ENCODE measurements around the gene COX7A1. TPM values are rescaled to one million over a fixed set of nuclear protein-coding genes. Genes with fewer than 3 reads are reported as not detected.
A peak's percentile ranks its signal among the peaks of the same experiment; 100 is the strongest.

COX7A1 gene
- total RNA-seq, 1 donor from 2014 or later = 33.1 TPM

DNA sequence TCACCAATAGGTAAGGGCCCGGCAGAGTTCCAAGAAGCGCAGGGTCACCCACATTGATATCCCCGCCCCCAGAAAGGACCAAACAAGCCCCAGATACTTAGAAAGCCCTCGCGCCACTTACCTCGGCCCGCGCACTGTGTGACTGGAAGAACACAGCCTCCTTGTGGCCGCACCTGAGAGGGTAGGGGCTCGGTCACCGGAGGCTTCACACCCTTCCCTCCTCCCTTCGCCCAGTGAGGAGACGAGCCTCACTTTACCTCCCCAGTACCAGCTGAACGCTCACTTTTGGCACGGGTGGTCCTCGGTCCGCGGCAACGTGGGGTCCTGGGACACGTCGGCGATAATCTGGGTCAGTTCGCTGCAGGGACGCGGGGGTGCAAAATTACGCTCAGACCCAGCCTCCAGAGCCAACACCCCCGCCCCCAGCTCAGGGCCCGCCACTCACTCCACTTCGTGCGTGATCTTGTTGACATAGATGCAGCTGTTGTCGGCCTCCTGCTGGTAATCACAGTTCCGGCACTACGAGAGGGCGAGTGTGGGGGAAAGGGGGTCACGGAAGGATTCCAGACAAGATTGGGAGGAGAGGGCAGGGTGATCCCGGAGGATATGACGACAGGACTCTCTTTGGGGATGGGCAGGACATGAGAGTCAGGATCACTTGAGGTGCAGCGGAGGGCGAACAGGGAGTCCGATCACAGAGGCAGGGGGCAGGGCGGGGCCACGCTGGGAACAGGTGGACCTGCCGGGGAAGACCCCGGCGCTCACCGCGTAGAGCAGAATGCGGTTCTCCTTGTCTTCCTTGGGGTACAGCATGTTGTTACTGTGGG, 38.1 kb downstream of the COX7A1 start:
- Histone ChIP-seq H3K4me3 (peak overlapping the region; percentile 91 to 93), H3K9me3 (no peaks in the 10 kb centered on the region), H3K27ac (peak overlapping the region; percentile 87), H3K4me1 (peaks cover 34% of the 10 kb centered on the region), H3K27me3 (no peaks in the 10 kb centered on the region), H3K36me3 (peaks cover 0 to 35% of the 10 kb centered on the region in 2 donors)
- peak in 1 of 2 donors; percentile 90 for DNase-seq (ENCODE audit: extremely low spot score in 2 of 2)
- no peak for TF ChIP-seq POLR2A (IDR thresholded peaks at IDR 0.05)
- no peak for TF ChIP-seq POLR2AphosphoS5 (IDR thresholded peaks at IDR 0.05; ENCODE audit: insufficient read depth in 1 of 2, low read depth in 1 of 2)
- intact Hi-C loops (cut with DNase I) = loop anchor here (10.0 kb wide), 1 partner anchor 59 kb away; the partner anchor contains the start of genes THAP8 and WDR62

DNA sequence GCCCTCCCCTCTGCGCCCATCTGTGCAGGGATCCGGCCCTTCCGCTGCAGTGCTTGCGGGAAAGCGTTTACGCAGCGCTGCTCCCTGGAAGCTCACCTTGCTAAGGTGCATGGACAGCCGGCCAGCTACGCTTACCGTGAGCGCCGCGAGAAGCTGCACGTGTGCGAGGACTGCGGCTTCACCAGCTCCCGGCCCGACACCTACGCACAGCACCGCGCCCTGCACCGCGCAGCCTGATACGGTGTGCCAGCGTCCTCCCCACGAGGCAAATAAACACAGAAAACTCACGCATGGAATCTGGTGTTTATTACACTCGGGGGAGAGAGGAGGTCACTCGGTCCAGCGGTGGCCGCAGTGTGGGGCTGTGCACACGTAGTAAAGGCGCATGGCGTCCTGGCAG, 38.8 kb downstream of the COX7A1 start:
- Histone ChIP-seq H3K36me3 (peaks cover 0 to 28% of the 10 kb centered on the region in 2 donors), H3K27me3 (no peaks in the 10 kb centered on the region), H3K27ac (no peak overlapping the region), H3K4me1 (peaks cover 34% of the 10 kb centered on the region), H3K4me3 (peak overlapping the region; percentile 91 to 93), H3K9me3 (no peaks in the 10 kb centered on the region)
- intact Hi-C loops (cut with DNase I) = loop anchor here (10.0 kb wide), 1 partner anchor 59 kb away; the partner anchor contains the start of genes THAP8 and WDR62
- DNase-seq (ENCODE audit: extremely low spot score in 2 of 2) = no peak
- TF ChIP-seq, protein P1, sequence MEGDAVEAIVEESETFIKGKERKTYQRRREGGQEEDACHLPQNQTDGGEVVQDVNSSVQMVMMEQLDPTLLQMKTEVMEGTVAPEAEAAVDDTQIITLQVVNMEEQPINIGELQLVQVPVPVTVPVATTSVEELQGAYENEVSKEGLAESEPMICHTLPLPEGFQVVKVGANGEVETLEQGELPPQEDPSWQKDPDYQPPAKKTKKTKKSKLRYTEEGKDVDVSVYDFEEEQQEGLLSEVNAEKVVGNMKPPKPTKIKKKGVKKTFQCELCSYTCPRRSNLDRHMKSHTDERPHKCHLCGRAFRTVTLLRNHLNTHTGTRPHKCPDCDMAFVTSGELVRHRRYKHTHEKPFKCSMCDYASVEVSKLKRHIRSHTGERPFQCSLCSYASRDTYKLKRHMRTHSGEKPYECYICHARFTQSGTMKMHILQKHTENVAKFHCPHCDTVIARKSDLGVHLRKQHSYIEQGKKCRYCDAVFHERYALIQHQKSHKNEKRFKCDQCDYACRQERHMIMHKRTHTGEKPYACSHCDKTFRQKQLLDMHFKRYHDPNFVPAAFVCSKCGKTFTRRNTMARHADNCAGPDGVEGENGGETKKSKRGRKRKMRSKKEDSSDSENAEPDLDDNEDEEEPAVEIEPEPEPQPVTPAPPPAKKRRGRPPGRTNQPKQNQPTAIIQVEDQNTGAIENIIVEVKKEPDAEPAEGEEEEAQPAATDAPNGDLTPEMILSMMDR (IDR thresholded peaks at IDR 0.05) = no peak
- TF ChIP-seq POLR2AphosphoS5 (IDR thresholded peaks at IDR 0.05; ENCODE audit: insufficient read depth in 1 of 2, low read depth in 1 of 2) (no peak), POLR2A (IDR thresholded peaks at IDR 0.05) (no peak)

- Histone ChIP-seq H3K27ac (no peak overlapping the region), H3K36me3 (peaks cover 0 to 21% of the 10 kb centered on the region in 2 donors), H3K4me1 (peaks cover 31% of the 10 kb centered on the region), H3K4me3 (no peak overlapping the region), H3K9me3 (no peaks in the 10 kb centered on the region), H3K27me3 (no peaks in the 10 kb centered on the region)
- TF ChIP-seq, protein P1 (IDR thresholded peaks at IDR 0.05) = no peak
- TF ChIP-seq POLR2AphosphoS5 (IDR thresholded peaks at IDR 0.05; ENCODE audit: insufficient read depth in 1 of 2, low read depth in 1 of 2) (no peak), POLR2A (IDR thresholded peaks at IDR 0.05) (no peak)
- intact Hi-C loops (cut with DNase I) = loop anchor here (10.0 kb wide), 1 partner anchor 58 kb away; the partner anchor contains the start of genes THAP8 and WDR62
- DNase-seq (ENCODE audit: extremely low spot score in 2 of 2) = no peak
Measured at GRCh38 chr19:36112678-36113077, 39.6 kb downstream of the COX7A1 start.

- Histone ChIP-seq H3K9me3 (no peaks in the 10 kb centered on the region), H3K27me3 (no peaks in the 10 kb centered on the region), H3K4me1 (peaks cover 16% of the 10 kb centered on the region), H3K4me3 (no peak overlapping the region), H3K36me3 (peaks cover 0 to 18% of the 10 kb centered on the region in 2 donors), H3K27ac (no peak overlapping the region)
- TF ChIP-seq POLR2AphosphoS5 (IDR thresholded peaks at IDR 0.05; ENCODE audit: insufficient read depth in 1 of 2, low read depth in 1 of 2) (no peak), POLR2A (IDR thresholded peaks at IDR 0.05) (no peak)
- TF ChIP-seq, protein P1 (IDR thresholded peaks at IDR 0.05) = no peak
- no peak for DNase-seq (ENCODE audit: extremely low spot score in 2 of 2)
- intact Hi-C loops (cut with DNase I) = loop anchor here (10.0 kb wide), 1 partner anchor 56 kb away; the partner anchor contains the start of genes THAP8 and WDR62
Measured at GRCh38 chr19:36111200-36111539, 41.1 kb downstream of the COX7A1 start.

DNA sequence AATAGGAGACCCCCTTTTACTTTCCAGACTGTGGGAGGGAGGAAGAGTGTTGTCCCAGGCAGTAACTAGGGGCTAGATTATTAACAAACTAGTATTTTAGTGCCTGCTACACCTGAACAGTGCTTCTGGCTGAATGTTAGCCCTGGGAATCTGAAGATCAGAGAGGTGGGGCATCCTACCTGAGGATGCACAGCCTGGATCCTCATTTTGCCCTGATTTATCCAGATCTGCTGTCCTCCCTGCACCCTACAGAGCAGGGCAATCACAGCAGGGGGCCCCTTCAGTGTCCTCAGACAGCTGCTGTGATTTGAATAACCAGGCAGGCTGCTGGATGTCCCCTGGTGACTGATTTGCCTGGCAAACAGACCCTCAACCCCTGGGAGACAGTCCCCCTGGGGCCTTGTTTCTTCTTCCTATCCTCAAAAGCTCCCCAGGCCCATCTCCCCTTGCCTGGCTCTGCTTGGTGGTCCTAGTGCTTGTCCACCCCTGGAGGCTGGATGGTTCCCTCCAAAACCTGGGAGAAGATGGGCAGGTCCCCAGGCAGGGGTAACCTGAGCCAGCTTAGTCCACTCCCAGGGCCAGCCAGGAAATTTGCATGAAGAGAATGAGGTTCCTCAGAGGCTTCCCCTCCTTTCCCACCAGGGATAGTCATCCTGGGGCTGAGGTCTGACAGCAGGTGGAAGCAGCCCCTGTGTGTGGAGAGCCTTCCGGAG, 41.6 kb downstream of the COX7A1 start, which contains the start of gene OVOL3:
Gene OVOL3, plus strand, starts transcription at position 657 of the 713 bp plus-strand sequence. CDS start 60 bp downstream, outside the sequence.
- no peak for DNase-seq (ENCODE audit: extremely low spot score in 2 of 2)
- intact Hi-C loops (cut with DNase I) = loop anchor here (10.0 kb wide), 1 partner anchor 56 kb away; the partner anchor contains the start of genes THAP8 and WDR62
- Histone ChIP-seq H3K27me3 (no peaks in the 10 kb centered on the region), H3K36me3 (peaks cover 0 to 18% of the 10 kb centered on the region in 2 donors), H3K9me3 (no peaks in the 10 kb centered on the region), H3K4me1 (peaks cover 11% of the 10 kb centered on the region), H3K27ac (no peak within 1 kb of the TSS), H3K4me3 (no peak within 1 kb of the TSS)
- TF ChIP-seq POLR2AphosphoS5 (IDR thresholded peaks at IDR 0.05; ENCODE audit: insufficient read depth in 1 of 2, low read depth in 1 of 2) = no peak
- no peak for TF ChIP-seq POLR2A (IDR thresholded peaks at IDR 0.05)
- TF ChIP-seq, protein P1 (IDR thresholded peaks at IDR 0.05) = no peak

All from vagina (tissue), 2 donors.